Fibroblast of lung (primary cell): Measurements from ENCODE around the gene SUPT3H. TPM values are rescaled to one million over a fixed set of nuclear protein-coding genes. Genes with fewer than 3 reads are reported as not detected.
"Not testable (repeated sequence)": the region's sequence is repeated elsewhere in the genome, so short reads cannot be mapped to it uniquely, and the experiment has no call there.

Source experiments
- DNase-seq, 2 donors: peaks; one replicate each; pipeline versions ENCODE4 v3.0.0 to v3.0.0-alpha.2; 2010; ENCODE audit warnings: low read depth in 2 of 2
- H2AFZ ChIP-seq: 2 replicates; pipeline ENCODE4 v1.5.1; 2012; ENCODE audit warnings: low read length, control low read depth, inconsistent platforms
- H3K27ac ChIP-seq: 2 replicates; pipeline ENCODE4 v1.5.1; 2011; ENCODE audit warnings: low read length, control low read depth; ENCODE audit not compliant: insufficient read depth
- H3K27me3 ChIP-seq: 2 replicates; pipeline ENCODE4 v1.5.1; 2011; ENCODE audit warnings: mild to moderate bottlenecking, low read length; ENCODE audit not compliant: control insufficient read depth, insufficient read depth
- H3K36me3 ChIP-seq: 2 replicates; pipeline ENCODE4 v1.5.1; 2011; ENCODE audit warnings: low read length; ENCODE audit not compliant: control insufficient read depth, insufficient read depth
- H3K4me1 ChIP-seq: 2 replicates; pipeline ENCODE4 v1.5.1; 2011; ENCODE audit warnings: low read length; ENCODE audit not compliant: control insufficient read depth, insufficient read depth; ENCODE audit errors: extremely low read depth
- H3K4me2 ChIP-seq: 2 replicates; pipeline ENCODE4 v1.5.1; 2011; ENCODE audit warnings: low read length, control low read depth; ENCODE audit not compliant: insufficient read depth; ENCODE audit errors: extremely low read depth
- H3K4me3 ChIP-seq, 4 experiments: fragments of 200-600 bp in 1 of 4; sonication (generic) in 1 of 4; replicated peaks in 1 of 4; 2 replicates each; pipeline ENCODE4 v1.5.1; 2011 to 2016; ENCODE audit warnings: low read length in 4 of 4, low read depth in 3 of 4, mild to moderate bottlenecking in 3 of 4, control low read depth in 2 of 4, inconsistent platforms in 1 of 4, mixed read lengths in 1 of 4; ENCODE audit not compliant: insufficient read depth in 1 of 4; ENCODE audit errors: control extremely low read depth in 1 of 4
- H3K79me2 ChIP-seq: 2 replicates; pipeline ENCODE4 v1.5.1; 2012; ENCODE audit warnings: mild to moderate bottlenecking, low read length, inconsistent platforms; ENCODE audit not compliant: control insufficient read depth, insufficient read depth
- H3K9ac ChIP-seq: 2 replicates; pipeline ENCODE4 v1.5.1; 2011; ENCODE audit warnings: mild to moderate bottlenecking, low read length, control low read depth; ENCODE audit not compliant: insufficient read depth
- H3K9me3 ChIP-seq: 2 replicates; pipeline ENCODE4 v1.5.1; 2012; ENCODE audit warnings: low read depth, low read length; ENCODE audit not compliant: control insufficient read depth, insufficient read depth
- H4K20me1 ChIP-seq: 2 replicates; pipeline ENCODE4 v1.5.1; 2011; ENCODE audit warnings: low read length; ENCODE audit not compliant: control insufficient read depth, insufficient read depth; ENCODE audit errors: extremely low read depth
- CTCF ChIP-seq, 2 donors: IDR thresholded peaks in 1 of 2; conservative IDR thresholded peaks in 1 of 2; 1 replicate in 1 of 2; 2 replicates in 1 of 2; pipeline ENCODE4 v1.5.1; 2011 to 2012; ENCODE audit warnings: low read length in 2 of 2, control low read depth in 1 of 2, inconsistent platforms in 1 of 2, low read depth in 1 of 2, mild to moderate bottlenecking in 1 of 2
- EZH2 ChIP-seq: IDR thresholded peaks from 2 replicates; pipeline ENCODE4 v1.5.1; 2012; ENCODE audit warnings: low read length, control low read depth, mild to moderate bottlenecking; ENCODE audit errors: missing control alignments
- polyA plus RNA-seq, 2 donors: library from polyadenylated mRNA; depleted of rRNA in 1 of 2; stranded (reverse) in 1 of 2; unstranded in 1 of 2; fragments of >200 nt; gene quantifications; 2 replicates each; pipeline ENCODE4 v1.2.1, GENCODE V29; 2011 to 2012; ENCODE audit warnings: missing spikeins in 1 of 2
- total RNA-seq: library from RNA; depleted of rRNA; stranded (reverse); fragments of >200 nt; gene quantifications from 2 replicates; pipeline ENCODE4 v1.2.1, GENCODE V29; 2014

Gene SUPT3H
- total and polyA plus RNA-seq, 2 donors (not counting 1 experiment from before 2014, with no cell fraction given): 8.3 to 8.5 TPM

DNA sequence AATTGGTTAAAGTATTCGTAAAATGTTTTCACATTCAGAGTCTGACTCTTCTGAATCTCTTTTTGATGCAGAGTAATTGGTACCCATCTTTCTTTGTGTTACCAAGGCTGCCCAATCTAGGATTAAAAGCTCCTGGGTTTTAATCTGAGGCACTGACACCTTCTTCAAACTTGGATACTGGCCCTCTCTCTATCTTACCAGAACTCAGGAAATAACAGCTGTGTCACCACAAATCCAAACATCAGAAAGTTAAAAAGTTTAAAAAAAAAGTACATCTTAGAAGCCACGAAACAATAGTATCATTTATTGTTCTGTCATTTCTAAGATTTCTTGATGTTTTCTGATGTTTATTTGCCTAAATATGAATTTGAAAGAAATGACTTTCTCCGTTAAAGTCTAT is 305.1 kb downstream of the SUPT3H start:
- DNase-seq: peak in 1 of 2 donors; percentile 21
- H2AFZ ChIP-seq: no peak overlapping the region
- H3K4me3 ChIP-seq: no peak overlapping the region
- TF ChIP-seq CTCF (conservative IDR thresholded peaks at IDR 0.05 in 1 of 2, IDR thresholded peaks at IDR 0.05 in 1 of 2; ENCODE audit: low read depth in 1 of 2, low read length in 2 of 2): no peak
- no peak for TF ChIP-seq EZH2
- H3K79me2 ChIP-seq: no peaks in the 10 kb centered on the region
- no peaks in the 10 kb centered on the region for H3K27me3 ChIP-seq
- H4K20me1 ChIP-seq: no peaks in the 10 kb centered on the region
- H3K4me1 ChIP-seq: no peaks in the 10 kb centered on the region
- H3K9me3 ChIP-seq: no peaks in the 10 kb centered on the region
- no peak overlapping the region for H3K27ac ChIP-seq
- H3K4me2 ChIP-seq: no peak overlapping the region
- H3K36me3 ChIP-seq: no peaks in the 10 kb centered on the region
- no peak overlapping the region for H3K9ac ChIP-seq

- Histone ChIP-seq H4K20me1 (no peaks in the 10 kb centered on the region), H2AFZ (no peak overlapping the region), H3K4me2 (no peak overlapping the region), H3K9me3 (no peaks in the 10 kb centered on the region), H3K27ac (no peak overlapping the region), H3K4me3 (no peak overlapping the region), H3K9ac (no peak overlapping the region), H3K79me2 (no peaks in the 10 kb centered on the region), H3K36me3 (no peaks in the 10 kb centered on the region), H3K4me1 (no peaks in the 10 kb centered on the region), H3K27me3 (no peaks in the 10 kb centered on the region)
- DNase-seq: peak in 1 of 2 donors; percentile 29
- no peak for TF ChIP-seq EZH2
- TF ChIP-seq CTCF (conservative IDR thresholded peaks at IDR 0.05 in 1 of 2, IDR thresholded peaks at IDR 0.05 in 1 of 2; ENCODE audit: low read depth in 1 of 2, low read length in 2 of 2): no peak
Observed at GRCh38 chr6:45072016-45072415, 305.7 kb downstream of the SUPT3H start.

GRCh38 chr6:45069091-45069490 is 308.6 kb downstream of the SUPT3H start:
- H4K20me1 ChIP-seq: no peaks in the 10 kb centered on the region

DNA sequence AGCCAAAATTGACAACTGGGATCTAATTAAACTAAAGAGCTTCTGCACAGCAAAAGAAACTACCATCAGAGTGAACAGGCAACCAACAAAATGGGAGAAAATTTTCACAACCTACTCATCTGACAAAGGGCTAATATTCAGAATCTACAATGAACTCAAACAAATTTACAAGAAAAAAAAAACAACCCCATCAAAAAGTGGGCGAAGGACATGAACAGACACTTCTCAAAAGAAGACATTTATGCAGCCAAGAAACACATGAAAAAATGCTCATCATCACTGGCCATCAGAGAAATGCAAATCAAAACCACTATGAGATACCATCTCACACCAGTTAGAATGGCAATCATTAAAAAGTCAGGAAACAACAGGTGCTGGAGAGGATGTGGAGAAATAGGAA is 310.3 kb downstream of the SUPT3H start:
- not testable (repeated sequence) for H3K79me2 ChIP-seq, H3K4me1 ChIP-seq

More at GRCh38 chr6:45069091-45069490, 308.6 kb downstream of the SUPT3H start:
- Histone ChIP-seq H3K79me2 (no peaks in the 10 kb centered on the region), H3K4me3 (no peak overlapping the region), H3K36me3 (no peaks in the 10 kb centered on the region), H2AFZ (no peak overlapping the region), H3K9me3 (no peaks in the 10 kb centered on the region), H3K27me3 (no peaks in the 10 kb centered on the region), H3K9ac (no peak overlapping the region), H3K4me1 (no peaks in the 10 kb centered on the region), H3K4me2 (no peak overlapping the region), H3K27ac (no peak overlapping the region)
- no peak for DNase-seq
- TF ChIP-seq EZH2 (no peak), CTCF (conservative IDR thresholded peaks at IDR 0.05 in 1 of 2, IDR thresholded peaks at IDR 0.05 in 1 of 2; ENCODE audit: low read depth in 1 of 2, low read length in 2 of 2) (no peak)

GRCh38 chr6:45062659-45063058 is 315.1 kb downstream of the SUPT3H start:
- H3K4me3 ChIP-seq, H2AFZ ChIP-seq: not testable (repeated sequence)

More for the DNA sequence above, 310.3 kb downstream of the SUPT3H start:
- not testable (repeated sequence) for H3K4me3 ChIP-seq, H3K9me3 ChIP-seq, H4K20me1 ChIP-seq, H3K36me3 ChIP-seq, H3K27ac ChIP-seq, DNase-seq, H3K27me3 ChIP-seq, H3K9ac ChIP-seq, H3K4me2 ChIP-seq, H2AFZ ChIP-seq

More at GRCh38 chr6:45062659-45063058, 315.1 kb downstream of the SUPT3H start:
- H4K20me1 ChIP-seq, H3K4me2 ChIP-seq, H3K36me3 ChIP-seq, H3K27me3 ChIP-seq, H3K79me2 ChIP-seq, H3K9ac ChIP-seq, DNase-seq, H3K27ac ChIP-seq, H3K9me3 ChIP-seq, H3K4me1 ChIP-seq: not testable (repeated sequence)
